Body of pancreas (tissue), 4 donors: ENCODE results near the gene ATXN1. TPM values are rescaled to one million over a fixed set of nuclear protein-coding genes. Genes with fewer than 3 reads are reported as not detected.

Experiments used
- ATAC-seq: fragments of 150-250 bp; one replicate; pipeline ENCODE4 v1.9.1; 2016
- DNase-seq, 4 donors: peaks; one replicate each; pipeline ENCODE4 v3.0.0-alpha.2; 2019
- H3K27ac ChIP-seq, 4 donors: fragments of 200-600 bp; sonication (generic); 1 replicate in 3 of 4; 2 replicates in 1 of 4; pipeline versions ENCODE4 v1.5.1 to v1.6.1; 2016 to 2019; ENCODE audit warnings: mild to moderate bottlenecking in 1 of 4, mixed read lengths in 1 of 4, moderate library complexity in 1 of 4
- H3K27me3 ChIP-seq, 2 donors: fragments of 200-600 bp; sonication (generic); one replicate each; pipeline ENCODE4 v1.6.0; 2016; ENCODE audit warnings: mild to moderate bottlenecking in 1 of 2
- H3K36me3 ChIP-seq, 2 donors: fragments of 200-600 bp; sonication (generic); replicated peaks in 1 of 2; 2 replicates each; pipeline ENCODE4 v1.5.1; 2016; ENCODE audit warnings: low read depth in 2 of 2; ENCODE audit not compliant: insufficient read depth in 1 of 2
- H3K4me1 ChIP-seq: fragments of 200-600 bp; sonication (generic); one replicate; pipeline ENCODE4 v1.6.0; 2016
- H3K4me3 ChIP-seq, 2 donors: fragments of 200-600 bp; sonication (generic); 1 replicate in 1 of 2; 2 replicates in 1 of 2; pipeline ENCODE4 v1.5.1; 2016 to 2019
- H3K9me3 ChIP-seq, 3 donors: fragments of 200-600 bp; sonication (generic); 1 replicate in 2 of 3; 2 replicates in 1 of 3; pipeline ENCODE4 v1.5.1; 2016
- POLR2A ChIP-seq, 3 donors: fragments of 450-650 bp; IDR thresholded peaks; one replicate each; pipeline ENCODE4 v1.6.1; 2016; ENCODE audit warnings: antibody characterized with exemption in 3 of 3, mild to moderate bottlenecking in 2 of 3
- WGBS, 2 donors: methylation state at CpG; one replicate each; pipeline ENCODE4 v1.1.5; 2017; 5-methylcytosine and 5-hydroxymethylcytosine counted together
- intact Hi-C: fragments of 100-400 bp; cut with DNase I; formaldehyde crosslinking; loops from one replicate; pipeline ENCODE4 v1.15.1; 2023
- total RNA-seq, 2 donors: library from RNA; depleted of rRNA; stranded (reverse); fragments of >200 nt; gene quantifications; one replicate each; pipeline ENCODE4 v1.1.0, GENCODE V29; 2016
- TF ChIP-seq, protein P1 (sequence below), 7 experiments: fragments of 450-650 bp in 4 of 7; fragments of 200-600 bp in 3 of 7; sonication (generic) in 3 of 7; IDR thresholded peaks; one replicate each; pipeline ENCODE4 v1.5.1; 2016 to 2019; ENCODE audit warnings: antibody characterized with exemption in 7 of 7

The ATXN1 gene
- total RNA-seq, 2 donors from 2014 or later: 24.6 to 24.7 TPM

- no peaks in the 10 kb centered on the region for H3K27me3 ChIP-seq
- 53% methylated on average over 3 of the region's 3 CpGs for WGBS, 2 donors
- peaks cover 33% of the 10 kb centered on the region for H3K4me1 ChIP-seq
- H3K4me3 ChIP-seq: no peak overlapping the region
- no peaks in the 10 kb centered on the region for H3K36me3 ChIP-seq
- no peak for ATAC-seq
- TF ChIP-seq, protein P1, sequence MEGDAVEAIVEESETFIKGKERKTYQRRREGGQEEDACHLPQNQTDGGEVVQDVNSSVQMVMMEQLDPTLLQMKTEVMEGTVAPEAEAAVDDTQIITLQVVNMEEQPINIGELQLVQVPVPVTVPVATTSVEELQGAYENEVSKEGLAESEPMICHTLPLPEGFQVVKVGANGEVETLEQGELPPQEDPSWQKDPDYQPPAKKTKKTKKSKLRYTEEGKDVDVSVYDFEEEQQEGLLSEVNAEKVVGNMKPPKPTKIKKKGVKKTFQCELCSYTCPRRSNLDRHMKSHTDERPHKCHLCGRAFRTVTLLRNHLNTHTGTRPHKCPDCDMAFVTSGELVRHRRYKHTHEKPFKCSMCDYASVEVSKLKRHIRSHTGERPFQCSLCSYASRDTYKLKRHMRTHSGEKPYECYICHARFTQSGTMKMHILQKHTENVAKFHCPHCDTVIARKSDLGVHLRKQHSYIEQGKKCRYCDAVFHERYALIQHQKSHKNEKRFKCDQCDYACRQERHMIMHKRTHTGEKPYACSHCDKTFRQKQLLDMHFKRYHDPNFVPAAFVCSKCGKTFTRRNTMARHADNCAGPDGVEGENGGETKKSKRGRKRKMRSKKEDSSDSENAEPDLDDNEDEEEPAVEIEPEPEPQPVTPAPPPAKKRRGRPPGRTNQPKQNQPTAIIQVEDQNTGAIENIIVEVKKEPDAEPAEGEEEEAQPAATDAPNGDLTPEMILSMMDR (IDR thresholded peaks at IDR 0.05): no peak
- no peak for TF ChIP-seq POLR2A (IDR thresholded peaks at IDR 0.05)
- intact Hi-C loops: no loop called here
- no peak for DNase-seq
- peak overlapping the region in 3 of 4 donors; percentile 48 to 79 (median 68) for H3K27ac ChIP-seq
- no peaks in the 10 kb centered on the region for H3K9me3 ChIP-seq
Measured at GRCh38 chr6:16746401-16746800, 14.9 kb downstream of the ATXN1 start.

DNA sequence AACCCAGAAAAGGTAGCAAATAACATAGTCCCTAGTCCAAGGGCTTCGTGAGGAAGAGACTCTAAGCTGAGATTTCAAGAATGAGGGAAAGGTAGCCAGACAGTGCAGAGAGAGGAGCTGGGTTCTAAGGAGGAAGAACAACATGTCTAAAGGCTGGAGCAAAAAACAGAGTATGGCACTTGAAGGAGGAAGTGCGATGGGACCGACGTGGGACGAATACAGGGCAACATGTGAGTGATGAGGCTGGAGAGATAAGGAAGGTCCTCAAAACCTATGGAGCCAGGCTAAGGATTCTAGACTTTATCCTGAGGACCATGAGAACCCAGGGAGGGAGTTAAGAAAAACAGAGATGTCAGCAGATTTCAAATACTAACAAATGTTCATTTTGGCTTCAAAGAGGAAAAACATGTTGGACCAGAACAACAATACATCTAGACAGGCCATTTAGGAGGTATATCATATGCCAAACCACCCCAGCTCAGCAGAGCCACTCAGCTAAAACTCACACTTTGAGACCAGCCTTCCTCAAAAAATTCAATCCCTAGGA, 17.5 kb downstream of the ATXN1 start:
- Histone ChIP-seq H3K27me3 (no peaks in the 10 kb centered on the region), H3K4me1 (peaks cover 33% of the 10 kb centered on the region), H3K9me3 (no peaks in the 10 kb centered on the region), H3K27ac (no peak overlapping the region), H3K4me3 (no peak overlapping the region), H3K36me3 (no peaks in the 10 kb centered on the region)
- intact Hi-C loops: no loop called here
- no peak for DNase-seq
- ATAC-seq: no peak
- WGBS, 2 donors: 83 to 91% methylated on average over 5 of the region's 5 CpGs
- no peak for TF ChIP-seq POLR2A (IDR thresholded peaks at IDR 0.05)
- TF ChIP-seq, protein P1 (IDR thresholded peaks at IDR 0.05): no peak

- H3K4me1 ChIP-seq: peaks cover 22% of the 10 kb centered on the region
- no peak for ATAC-seq
- WGBS, 2 donors: 100% methylated on average over 1 of the region's 1 CpG
- intact Hi-C loops: no loop called here
- H3K27me3 ChIP-seq: no peaks in the 10 kb centered on the region
- H3K4me3 ChIP-seq: no peak overlapping the region
- no peak for TF ChIP-seq POLR2A (IDR thresholded peaks at IDR 0.05)
- TF ChIP-seq, protein P1 (IDR thresholded peaks at IDR 0.05): no peak
- H3K9me3 ChIP-seq: no peaks in the 10 kb centered on the region
- no peak overlapping the region for H3K27ac ChIP-seq
- no peak for DNase-seq
- no peaks in the 10 kb centered on the region for H3K36me3 ChIP-seq
Measured at GRCh38 chr6:16742116-16742515, 19.1 kb downstream of the ATXN1 start.

DNA sequence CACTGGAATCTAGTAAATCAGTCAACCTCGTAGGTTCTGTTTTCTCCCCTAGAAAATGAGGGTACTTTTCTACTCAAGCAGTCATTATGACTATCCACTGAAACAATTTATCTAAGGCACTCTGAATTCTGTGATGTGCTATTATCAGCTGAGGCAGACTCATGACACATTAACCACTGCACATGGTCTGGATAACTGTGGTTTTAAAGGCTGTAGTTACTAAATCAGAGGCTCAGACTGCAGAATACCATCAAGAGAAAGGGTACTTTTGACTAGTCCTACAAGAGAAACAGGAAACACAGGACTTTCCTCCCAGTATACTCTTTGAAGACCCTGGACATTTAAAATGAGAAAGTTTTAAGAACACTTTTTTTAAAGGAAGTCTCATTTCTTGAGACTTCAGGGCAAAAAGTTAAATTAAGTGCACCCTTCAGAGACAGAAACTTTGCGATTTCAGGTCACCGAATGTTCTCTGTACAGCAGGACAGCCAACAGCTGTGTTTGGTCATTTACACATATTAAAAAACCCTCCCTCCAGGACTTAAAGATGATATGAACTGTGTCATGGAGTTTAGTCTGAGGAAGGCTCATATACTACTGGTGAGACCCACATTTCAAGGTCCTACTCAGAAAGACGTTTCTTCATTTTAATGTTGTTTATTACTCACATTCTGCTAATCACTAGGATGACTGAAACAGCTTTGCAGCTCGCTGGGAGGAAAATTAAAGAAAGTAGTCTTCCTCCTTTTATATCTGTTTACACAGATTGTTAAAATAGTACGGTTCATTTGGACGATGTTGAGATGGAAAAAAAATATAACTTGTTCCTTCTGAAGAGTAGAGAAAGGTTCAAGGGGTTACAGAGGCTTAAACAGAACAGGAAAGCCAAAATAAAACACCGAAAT, 19.9 kb downstream of the ATXN1 start:
- DNase-seq (no peak), ATAC-seq (peak; percentile 37)
- Histone ChIP-seq H3K9me3 (no peaks in the 10 kb centered on the region), H3K4me1 (peaks cover 25% of the 10 kb centered on the region), H3K27me3 (no peaks in the 10 kb centered on the region), H3K4me3 (no peak overlapping the region), H3K36me3 (no peaks in the 10 kb centered on the region), H3K27ac (no peak overlapping the region)
- no peak for TF ChIP-seq POLR2A (IDR thresholded peaks at IDR 0.05)
- TF ChIP-seq, protein P1 (IDR thresholded peaks at IDR 0.05): no peak
- WGBS, 2 donors: 60 to 63% methylated on average over 8 of the region's 8 CpGs
- intact Hi-C loops: no loop called here
